Neuronal stem cell (in vitro differentiated cells): ENCODE measurements around the gene RNF180.

Source experiments
- DNase-seq: peaks from one replicate; pipeline ENCODE4 v3.0.0-alpha.2; 2013; ENCODE audit warnings: low spot score
- H2AFZ ChIP-seq: one replicate; pipeline ENCODE4 v1.6.1; 2013; ENCODE audit warnings: mild to moderate bottlenecking, low read length, inconsistent platforms
- H2AK5ac ChIP-seq: 2 replicates; pipeline ENCODE4 v1.6.1; 2013; ENCODE audit warnings: low read depth, mild to moderate bottlenecking, inconsistent platforms, low read length, moderate library complexity, mixed read lengths
- H2BK120ac ChIP-seq: 2 replicates; pipeline ENCODE4 v1.6.1; 2013; ENCODE audit warnings: low read depth, mild to moderate bottlenecking, inconsistent platforms, low read length, moderate library complexity, mixed read lengths
- H2BK12ac ChIP-seq: one replicate; pipeline ENCODE4 v1.6.1; 2013; ENCODE audit warnings: low read length, inconsistent platforms
- H2BK15ac ChIP-seq: 2 replicates; pipeline ENCODE4 v1.6.1; 2013; ENCODE audit warnings: mild to moderate bottlenecking, low read length, inconsistent platforms, mixed read lengths
- H2BK5ac ChIP-seq: one replicate; pipeline ENCODE4 v1.6.1; 2013; ENCODE audit warnings: inconsistent platforms, mild to moderate bottlenecking, low read length, moderate library complexity
- H3K14ac ChIP-seq: one replicate; pipeline ENCODE4 v1.6.1; 2013; ENCODE audit warnings: low read length, inconsistent platforms
- H3K18ac ChIP-seq: 2 replicates; pipeline ENCODE4 v1.6.1; 2013; ENCODE audit warnings: low read length, inconsistent platforms
- H3K23ac ChIP-seq: 2 replicates; pipeline ENCODE4 v1.6.1; 2013; ENCODE audit warnings: low read depth, mild to moderate bottlenecking, mixed read lengths, low read length, inconsistent platforms; ENCODE audit not compliant: poor library complexity
- H3K27ac ChIP-seq: replicated peaks from 3 replicates; pipeline ENCODE4 v1.5.1; 2013; ENCODE audit warnings: low read length, inconsistent platforms
- H3K27me3 ChIP-seq, 3 experiments: 2 replicates each; pipeline ENCODE4 v1.6.1; 2013; ENCODE audit warnings: low read length in 3 of 3, mild to moderate bottlenecking in 2 of 3, inconsistent platforms in 1 of 3, low read depth in 1 of 3, mixed read lengths in 1 of 3, moderate library complexity in 1 of 3; ENCODE audit not compliant: control insufficient read depth in 3 of 3, insufficient read depth in 3 of 3
- H3K36me3 ChIP-seq, 2 donors: replicated peaks in 1 of 2; 2 replicates each; pipeline ENCODE4 v1.6.1; 2013; ENCODE audit warnings: low read length in 2 of 2; ENCODE audit not compliant: control insufficient read depth in 2 of 2, insufficient read depth in 2 of 2
- H3K4ac ChIP-seq: 2 replicates; pipeline ENCODE4 v1.6.1; 2013; ENCODE audit warnings: inconsistent platforms, mild to moderate bottlenecking, low read length, moderate library complexity
- H3K4me1 ChIP-seq, 2 donors: 1 replicate in 1 of 2; 2 replicates in 1 of 2; pipeline ENCODE4 v1.6.1; 2013; ENCODE audit warnings: low read length in 2 of 2, low read depth in 1 of 2; ENCODE audit not compliant: control insufficient read depth in 2 of 2, insufficient read depth in 1 of 2
- H3K4me2 ChIP-seq: one replicate; pipeline ENCODE4 v1.6.1; 2013; ENCODE audit warnings: mild to moderate bottlenecking, low read length, inconsistent platforms; ENCODE audit not compliant: insufficient read depth, poor library complexity, severe bottlenecking
- H3K4me3 ChIP-seq, 2 donors: 2 replicates each; pipeline ENCODE4 v1.5.1; 2013; ENCODE audit warnings: low read length in 2 of 2, mild to moderate bottlenecking in 2 of 2, inconsistent platforms in 1 of 2, moderate library complexity in 1 of 2
- H3K79me1 ChIP-seq: one replicate; pipeline ENCODE4 v1.6.1; 2013; ENCODE audit warnings: low read depth, mild to moderate bottlenecking, inconsistent platforms, low read length, moderate library complexity
- H3K9ac ChIP-seq: one replicate; pipeline ENCODE4 v1.6.1; 2013; ENCODE audit warnings: mild to moderate bottlenecking, low read depth, low read length, inconsistent platforms; ENCODE audit not compliant: poor library complexity
- H3K9me3 ChIP-seq, 2 donors: replicated peaks in 1 of 2; 2 replicates each; pipeline versions ENCODE3 to v1.6.1; 2013; ENCODE audit warnings: low read length in 2 of 2, mild to moderate bottlenecking in 2 of 2, inconsistent platforms in 1 of 2, low read depth in 1 of 2, mixed read lengths in 1 of 2, moderate library complexity in 1 of 2; ENCODE audit not compliant: control insufficient read depth in 2 of 2, insufficient read depth in 1 of 2
- H4K8ac ChIP-seq: one replicate; pipeline ENCODE4 v1.6.1; 2013; ENCODE audit warnings: low read depth, mild to moderate bottlenecking, inconsistent platforms, low read length, moderate library complexity
- H4K91ac ChIP-seq: one replicate; pipeline ENCODE4 v1.6.1; 2013; ENCODE audit warnings: low read length, low read depth, mild to moderate bottlenecking, inconsistent platforms; ENCODE audit not compliant: poor library complexity
- WGBS, 2 donors: extraction: QIAGEN DNeasy Blood & Tissue Kit; methylation state at CpG; one replicate each; pipeline ENCODE4 v1.1.7; 2013; ENCODE audit warnings: missing lambda C conversion rate in 2 of 2, mixed read lengths in 1 of 2; ENCODE audit not compliant: insufficient read length in 2 of 2, insufficient replicate concordance in 1 of 2; ENCODE audit errors: extremely low coverage in 2 of 2; 5-methylcytosine and 5-hydroxymethylcytosine counted together

RNF180 gene

GRCh38 chr5:64164166-64164565 lies 1.5 kb upstream of the RNF180 start:
- Histone ChIP-seq H3K4me2 (no peak overlapping the region), H3K14ac (no peak overlapping the region), H4K8ac (no peak overlapping the region), H3K4me3 (no peak overlapping the region), H2BK5ac (no peak overlapping the region), H3K27me3 (peaks cover 0 to 77% (median 16%) of the 10 kb centered on the region in 3 experiments), H3K36me3 (no peaks in the 10 kb centered on the region), H3K9ac (no peak overlapping the region), H3K9me3 (no peaks in the 10 kb centered on the region), H3K4me1 (peaks cover 0 to 1% of the 10 kb centered on the region in 2 donors), H2BK15ac (no peak overlapping the region), H2BK120ac (no peak overlapping the region), H3K79me1 (no peaks in the 10 kb centered on the region), H4K91ac (no peak overlapping the region), H2BK12ac (no peak overlapping the region), H2AK5ac (no peak overlapping the region), H3K4ac (no peak overlapping the region), H3K23ac (no peak overlapping the region), H3K18ac (no peak overlapping the region), H2AFZ (no peak overlapping the region), H3K27ac (no peak overlapping the region)
- WGBS, 2 donors: no CpG with 5 or more reads among the region's 1 CpG
- DNase-seq: no peak

DNA sequence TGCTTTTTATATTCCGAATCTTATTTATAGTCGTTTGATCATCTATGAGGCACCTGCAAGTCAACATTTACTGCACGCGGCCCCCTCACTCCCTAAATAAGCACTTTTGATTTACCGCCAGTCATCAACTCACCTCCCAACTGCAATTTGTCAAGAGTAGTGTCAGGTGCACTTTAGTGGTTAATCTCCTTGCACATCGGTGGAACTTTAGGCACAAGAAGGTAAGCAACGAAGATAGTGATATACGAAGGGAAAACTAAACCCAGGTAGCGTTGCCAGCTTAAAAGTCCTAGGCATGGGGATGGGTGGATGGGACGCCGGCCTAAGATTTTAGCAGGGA lies 513 bp upstream of the RNF180 start:
- Histone ChIP-seq H3K9ac (no peak overlapping the region), H3K4ac (no peak overlapping the region), H2BK15ac (no peak overlapping the region), H3K4me2 (peak overlapping the region; percentile 96), H3K18ac (no peak overlapping the region), H2BK12ac (no peak overlapping the region), H3K36me3 (no peaks in the 10 kb centered on the region), H3K27me3 (peaks cover 0 to 76% (median 16%) of the 10 kb centered on the region in 3 experiments), H3K4me1 (peaks cover 0 to 1% of the 10 kb centered on the region in 2 donors), H2AK5ac (no peak overlapping the region), H3K23ac (no peak overlapping the region), H4K8ac (no peak overlapping the region), H3K9me3 (no peaks in the 10 kb centered on the region), H3K4me3 (peak overlapping the region; percentile 51 to 95), H3K79me1 (no peaks in the 10 kb centered on the region), H2AFZ (peak overlapping the region; percentile 98), H2BK120ac (no peak overlapping the region), H3K14ac (no peak overlapping the region), H4K91ac (no peak overlapping the region), H3K27ac (no peak overlapping the region), H2BK5ac (peak overlapping the region; percentile 16)
- no peak for DNase-seq
- WGBS, 2 donors: no CpG with 5 or more reads among the region's 11 CpGs

- Histone ChIP-seq H3K4me3 (peak overlapping the region; percentile 51 to 95), H2BK120ac (peak overlapping the region; percentile 81), H4K8ac (no peak overlapping the region), H3K27ac (no peak overlapping the region), H2AK5ac (no peak overlapping the region), H3K23ac (no peak overlapping the region), H2AFZ (peak overlapping the region; percentile 98), H3K4me1 (peaks cover 0 to 1% of the 10 kb centered on the region in 2 donors), H3K9me3 (no peaks in the 10 kb centered on the region), H3K4ac (no peak overlapping the region), H3K36me3 (no peaks in the 10 kb centered on the region), H3K4me2 (peak overlapping the region; percentile 96), H3K18ac (peak overlapping the region; percentile 88), H3K27me3 (peaks cover 0 to 70% (median 16%) of the 10 kb centered on the region in 3 experiments), H2BK5ac (peak overlapping the region; percentile 16), H3K14ac (no peak overlapping the region), H2BK12ac (no peak overlapping the region), H3K9ac (peak overlapping the region; percentile 80), H3K79me1 (no peaks in the 10 kb centered on the region), H4K91ac (no peak overlapping the region), H2BK15ac (peak overlapping the region; percentile 70)
- WGBS, 2 donors: no CpG with 5 or more reads among the region's 23 CpGs
- DNase-seq: peak; percentile 18
Observed at GRCh38 chr5:64166201-64166959, 737 bp downstream of the RNF180 start.

GRCh38 chr5:64176301-64176700 lies 10.7 kb downstream of the RNF180 start:
- no peak overlapping the region for H3K23ac ChIP-seq
- H3K27ac ChIP-seq: no peak overlapping the region
- no peak overlapping the region for H4K8ac ChIP-seq
- no CpG with 5 or more reads among the region's 2 CpGs for WGBS, 2 donors
- H3K4ac ChIP-seq: no peak overlapping the region
- H3K36me3 ChIP-seq: no peaks in the 10 kb centered on the region
- H3K4me2 ChIP-seq: no peak overlapping the region
- no peak overlapping the region for H3K4me3 ChIP-seq
- H3K14ac ChIP-seq: no peak overlapping the region
- H3K9me3 ChIP-seq: no peaks in the 10 kb centered on the region
- no peak overlapping the region for H2BK15ac ChIP-seq
- H3K79me1 ChIP-seq: no peaks in the 10 kb centered on the region
- no peak overlapping the region for H2BK12ac ChIP-seq
- H2BK120ac ChIP-seq: no peak overlapping the region
- no peak overlapping the region for H2BK5ac ChIP-seq
- no peak for DNase-seq
- no peak overlapping the region for H3K9ac ChIP-seq
- no peak overlapping the region for H4K91ac ChIP-seq
- peaks cover 0 to 4% of the 10 kb centered on the region in 2 donors for H3K4me1 ChIP-seq
- H3K27me3 ChIP-seq: no peaks in the 10 kb centered on the region
- H2AFZ ChIP-seq: no peak overlapping the region
- H2AK5ac ChIP-seq: no peak overlapping the region
- H3K18ac ChIP-seq: no peak overlapping the region
